GM06990 (cell line): Measurements from ENCODE around the gene UFM1.
"Not testable (repeated sequence)": the region's sequence is repeated elsewhere in the genome, so short reads cannot be mapped to it uniquely, and the experiment has no call there.

Experiments
- DNase-seq: peaks from one replicate; pipeline ENCODE4 v3.0.0-alpha.2; 2011; ENCODE audit not compliant: insufficient read length; ENCODE audit errors: extremely low read depth
- H3K27me3 ChIP-seq: replicated peaks from 2 replicates; pipeline ENCODE4 v1.6.0; 2011; ENCODE audit warnings: low read length; ENCODE audit not compliant: control insufficient read depth, insufficient read depth
- H3K36me3 ChIP-seq: 2 replicates; pipeline ENCODE4 v1.5.1; 2011; ENCODE audit warnings: low read length; ENCODE audit not compliant: control insufficient read depth, insufficient read depth
- H3K4me3 ChIP-seq: replicated peaks from 2 replicates; pipeline ENCODE4 v1.5.1; 2011; ENCODE audit warnings: low read depth, mild to moderate bottlenecking, control low read depth, low read length
- TF ChIP-seq, protein P1 (sequence below): IDR thresholded peaks from 2 replicates; pipeline ENCODE4 v1.5.1; 2011; ENCODE audit warnings: low read length, control low read depth, mild to moderate bottlenecking, inconsistent platforms; ENCODE audit not compliant: insufficient read depth, poor library complexity, severe bottlenecking

Gene UFM1

GRCh38 chr13:38355595-38356119 is 6.0 kb downstream of the UFM1 start:
- TF ChIP-seq, protein P1, sequence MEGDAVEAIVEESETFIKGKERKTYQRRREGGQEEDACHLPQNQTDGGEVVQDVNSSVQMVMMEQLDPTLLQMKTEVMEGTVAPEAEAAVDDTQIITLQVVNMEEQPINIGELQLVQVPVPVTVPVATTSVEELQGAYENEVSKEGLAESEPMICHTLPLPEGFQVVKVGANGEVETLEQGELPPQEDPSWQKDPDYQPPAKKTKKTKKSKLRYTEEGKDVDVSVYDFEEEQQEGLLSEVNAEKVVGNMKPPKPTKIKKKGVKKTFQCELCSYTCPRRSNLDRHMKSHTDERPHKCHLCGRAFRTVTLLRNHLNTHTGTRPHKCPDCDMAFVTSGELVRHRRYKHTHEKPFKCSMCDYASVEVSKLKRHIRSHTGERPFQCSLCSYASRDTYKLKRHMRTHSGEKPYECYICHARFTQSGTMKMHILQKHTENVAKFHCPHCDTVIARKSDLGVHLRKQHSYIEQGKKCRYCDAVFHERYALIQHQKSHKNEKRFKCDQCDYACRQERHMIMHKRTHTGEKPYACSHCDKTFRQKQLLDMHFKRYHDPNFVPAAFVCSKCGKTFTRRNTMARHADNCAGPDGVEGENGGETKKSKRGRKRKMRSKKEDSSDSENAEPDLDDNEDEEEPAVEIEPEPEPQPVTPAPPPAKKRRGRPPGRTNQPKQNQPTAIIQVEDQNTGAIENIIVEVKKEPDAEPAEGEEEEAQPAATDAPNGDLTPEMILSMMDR = no peak
- DNase-seq = no peak
- Histone ChIP-seq H3K4me3 (no peak overlapping the region), H3K27me3 (no peaks in the 10 kb centered on the region), H3K36me3 (no peaks in the 10 kb centered on the region; the same call in none of the 2 replicates)

GRCh38 chr13:38358684-38359083 is 9.0 kb downstream of the UFM1 start:
- Histone ChIP-seq H3K4me3 (no peak overlapping the region), H3K36me3 (no peaks in the 10 kb centered on the region; the same call in none of the 2 replicates), H3K27me3 (no peaks in the 10 kb centered on the region)
- TF ChIP-seq, protein P1 = no peak
- DNase-seq = no peak

- TF ChIP-seq, protein P1 = no peak
Measured at GRCh38 chr13:38361542-38362262, 12.1 kb downstream of the UFM1 start.

DNA sequence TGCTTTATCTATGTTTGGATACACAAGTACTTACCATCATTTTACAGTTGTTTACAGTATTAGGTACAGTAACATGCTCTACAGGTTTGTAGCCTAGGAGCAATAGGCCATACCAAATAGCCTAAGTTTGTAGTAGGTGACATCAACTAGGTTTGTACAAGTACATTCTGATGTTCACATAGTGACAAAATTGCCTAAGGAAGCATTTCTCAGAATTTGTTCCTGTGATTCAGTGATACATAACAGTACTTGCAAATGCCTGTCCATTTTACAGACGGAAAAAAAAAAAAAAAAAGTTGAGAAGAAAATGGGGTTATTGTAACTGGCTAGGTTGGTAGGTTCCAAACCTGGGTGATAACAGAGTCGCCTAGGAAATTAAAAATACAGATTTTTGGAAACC is 13.6 kb downstream of the UFM1 start:
- TF ChIP-seq, protein P1 = no peak
- Histone ChIP-seq H3K36me3 (no peaks in the 10 kb centered on the region; the same call in 1 of the 2 replicates), H3K4me3 (no peak overlapping the region), H3K27me3 (no peaks in the 10 kb centered on the region)
- DNase-seq = no peak

More at GRCh38 chr13:38361542-38362262, 12.1 kb downstream of the UFM1 start:
- H3K27me3 ChIP-seq = no peaks in the 10 kb centered on the region
- no peak overlapping the region for H3K4me3 ChIP-seq
- H3K36me3 ChIP-seq = no peaks in the 10 kb centered on the region; the same call in 1 of the 2 replicates
- DNase-seq = no peak

DNA sequence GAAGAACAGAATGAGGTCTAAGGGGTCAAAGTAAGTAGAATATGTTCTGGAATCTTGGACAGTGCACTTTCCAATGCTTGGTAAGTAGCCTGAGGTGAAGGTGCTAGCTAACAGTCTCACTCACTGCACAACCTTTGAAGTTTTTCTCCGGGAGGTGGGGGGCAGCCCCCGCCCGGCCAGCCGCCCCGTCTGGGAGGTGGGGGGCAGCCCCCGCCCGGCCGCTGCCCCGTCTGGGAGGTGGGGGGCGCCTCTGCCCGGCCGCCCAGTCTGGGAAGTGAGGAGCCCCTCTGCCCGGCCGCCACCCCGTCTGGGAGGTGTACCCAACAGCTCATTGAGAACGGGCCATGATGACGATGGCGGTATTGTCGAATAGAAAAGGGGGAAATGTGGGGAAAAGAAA is 14.1 kb downstream of the UFM1 start:
- DNase-seq, H3K27me3 ChIP-seq, H3K36me3 ChIP-seq, H3K4me3 ChIP-seq: not testable (repeated sequence)

DNA sequence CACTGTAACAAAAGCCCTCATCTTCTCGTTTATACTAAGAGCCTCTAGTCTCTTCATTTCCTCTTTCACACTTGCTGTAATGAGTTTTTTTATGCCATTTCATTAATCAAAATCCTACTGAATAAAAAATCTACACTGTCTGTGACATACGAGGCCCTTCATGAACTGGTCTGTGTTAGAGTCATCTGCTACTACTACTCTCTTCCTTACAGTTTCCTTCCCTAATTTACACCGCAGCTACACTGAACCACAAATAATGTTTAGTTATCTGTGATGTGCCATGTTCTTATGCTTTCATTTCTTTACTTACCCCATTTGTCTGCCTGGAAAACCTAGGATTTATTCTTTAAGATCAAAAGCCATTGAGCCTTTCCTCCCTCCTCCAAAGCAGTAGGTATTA is 16.0 kb downstream of the UFM1 start:
- no peak for DNase-seq
- TF ChIP-seq, protein P1 = no peak
- no peaks in the 10 kb centered on the region; the same call in 1 of the 2 replicates for H3K36me3 ChIP-seq
- no peak overlapping the region for H3K4me3 ChIP-seq
- H3K27me3 ChIP-seq = no peaks in the 10 kb centered on the region
